ENCODE measurements around the gene PACRG. TPM values are rescaled to one million over a fixed set of nuclear protein-coding genes. Genes with fewer than 3 reads are reported as not detected.

Gene PACRG
- total RNA-seq, 6 donors from 2014 or later = 0.52 to 15.3 (median 3.1) TPM

DNA sequence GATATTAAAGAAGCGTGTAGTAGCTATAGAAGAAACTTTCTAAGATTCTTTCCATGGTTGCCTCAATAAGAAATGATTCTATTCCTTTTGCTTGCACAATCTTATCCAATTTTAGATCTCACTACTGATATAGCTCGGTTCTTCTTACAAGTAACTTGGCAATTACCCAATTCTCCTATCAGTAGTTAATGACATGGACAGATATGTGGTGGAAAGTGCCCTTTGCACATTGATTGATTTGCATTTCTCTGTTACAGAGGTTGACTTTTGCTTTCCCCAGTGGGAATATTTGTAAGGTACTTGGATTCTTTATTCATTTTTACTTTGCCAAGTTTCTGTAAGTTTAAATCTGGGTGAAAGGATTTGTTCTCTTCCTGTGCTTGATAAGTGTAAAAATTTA lies 593.0 kb downstream of the PACRG start:
- Histone ChIP-seq H3K27ac (no peak overlapping the region), H3K9me3 (no peaks in the 10 kb centered on the region), H3K4me1 (peaks cover 0 to 19% (median 9%) of the 10 kb centered on the region in 4 donors), H3K27me3 (no peaks in the 10 kb centered on the region), H3K4me3 (no peak overlapping the region), H3K36me3 (no peaks in the 10 kb centered on the region)
- DNase-seq (no peak), ATAC-seq (ENCODE audit: low FRiP score in 2 of 2) (no peak)
- no peak for TF ChIP-seq POLR2AphosphoS5 (IDR thresholded peaks at IDR 0.05)
- TF ChIP-seq POLR2A (IDR thresholded peaks at IDR 0.05) = no peak
- TF ChIP-seq CTCF (IDR thresholded peaks at IDR 0.05) = no peak
- no peak for TF ChIP-seq EP300 (IDR thresholded peaks at IDR 0.05)
- 42% methylated on average over 2 of the region's 2 CpGs for WGBS, 2 donors

- H3K4me1 ChIP-seq = peaks cover 0 to 19% (median 9%) of the 10 kb centered on the region in 4 donors
- H3K27me3 ChIP-seq = no peaks in the 10 kb centered on the region
- H3K9me3 ChIP-seq = no peaks in the 10 kb centered on the region
- TF ChIP-seq CTCF (IDR thresholded peaks at IDR 0.05) = no peak
- TF ChIP-seq POLR2A (IDR thresholded peaks at IDR 0.05) = no peak
- TF ChIP-seq POLR2AphosphoS5 (IDR thresholded peaks at IDR 0.05) = no peak
- TF ChIP-seq EP300 (IDR thresholded peaks at IDR 0.05) = no peak
- no peaks in the 10 kb centered on the region for H3K36me3 ChIP-seq
- no peak overlapping the region for H3K27ac ChIP-seq
- DNase-seq (no peak), ATAC-seq (ENCODE audit: low FRiP score in 2 of 2) (peak in 1 of 2 donors; percentile 50)
- WGBS, 2 donors = 92 to 94% methylated on average over 16 to 17 of the region's 18 CpGs
- no peak overlapping the region for H3K4me3 ChIP-seq
Observed at GRCh38 chr6:163321717-163322116, 593.9 kb downstream of the PACRG start.

GRCh38 chr6:163323274-163323673 lies 595.5 kb downstream of the PACRG start:
- Histone ChIP-seq H3K36me3 (no peaks in the 10 kb centered on the region), H3K9me3 (no peaks in the 10 kb centered on the region), H3K27ac (no peak overlapping the region), H3K4me1 (peaks cover 0 to 19% (median 9%) of the 10 kb centered on the region in 4 donors), H3K27me3 (no peaks in the 10 kb centered on the region), H3K4me3 (no peak overlapping the region)
- WGBS, 2 donors = 97 to 99% methylated on average over 12 to 13 of the region's 13 CpGs
- DNase-seq = no peak
- TF ChIP-seq CTCF (IDR thresholded peaks at IDR 0.05) = no peak
- TF ChIP-seq POLR2AphosphoS5 (IDR thresholded peaks at IDR 0.05) = no peak
- ATAC-seq (ENCODE audit: low FRiP score in 2 of 2) = no peak

- ATAC-seq (ENCODE audit: low FRiP score in 2 of 2) (no peak), DNase-seq (no peak)
- no peak overlapping the region for H3K4me3 ChIP-seq
- H3K36me3 ChIP-seq = no peaks in the 10 kb centered on the region
- H3K27me3 ChIP-seq = no peaks in the 10 kb centered on the region
- no peak for TF ChIP-seq POLR2A (IDR thresholded peaks at IDR 0.05)
- 80 to 91% methylated on average over 7 of the region's 7 CpGs for WGBS, 2 donors
- no peaks in the 10 kb centered on the region for H3K9me3 ChIP-seq
- H3K4me1 ChIP-seq = peaks cover 0 to 19% (median 9%) of the 10 kb centered on the region in 4 donors
- H3K27ac ChIP-seq = no peak overlapping the region
Observed at GRCh38 chr6:163323705-163324104, 595.9 kb downstream of the PACRG start.

- ATAC-seq (ENCODE audit: low FRiP score in 2 of 2) (no peak), DNase-seq (no peak)
- 87 to 92% methylated on average over 4 of the region's 4 CpGs for WGBS, 2 donors
- H3K4me1 ChIP-seq = peaks cover 0 to 19% (median 9%) of the 10 kb centered on the region in 4 donors
- H3K27me3 ChIP-seq = no peaks in the 10 kb centered on the region
- peak overlapping the region in 1 of 4 donors; percentile 42 for H3K27ac ChIP-seq
- H3K36me3 ChIP-seq = no peaks in the 10 kb centered on the region
- no peak overlapping the region for H3K4me3 ChIP-seq
- TF ChIP-seq POLR2A (IDR thresholded peaks at IDR 0.05) = no peak
- no peak for TF ChIP-seq EP300 (IDR thresholded peaks at IDR 0.05)
- TF ChIP-seq CTCF (IDR thresholded peaks at IDR 0.05) = no peak
- no peaks in the 10 kb centered on the region for H3K9me3 ChIP-seq
Observed at GRCh38 chr6:163324326-163324687, 596.5 kb downstream of the PACRG start.

Measured in upper lobe of left lung (tissue), 6 donors.